GM12872 (cell line): ENCODE results near the gene ANKLE1.

ENCODE experiments used
- TF ChIP-seq, protein P1 (sequence below): IDR thresholded peaks from 3 replicates; pipeline ENCODE4 v1.5.1; 2011; ENCODE audit warnings: low read depth, mild to moderate bottlenecking, low read length, moderate library complexity; ENCODE audit not compliant: insufficient read depth

Gene ANKLE1

GRCh38 chr19:17244618-17245534 is 36.8 kb upstream of the ANKLE1 start:
- TF ChIP-seq, protein P1, sequence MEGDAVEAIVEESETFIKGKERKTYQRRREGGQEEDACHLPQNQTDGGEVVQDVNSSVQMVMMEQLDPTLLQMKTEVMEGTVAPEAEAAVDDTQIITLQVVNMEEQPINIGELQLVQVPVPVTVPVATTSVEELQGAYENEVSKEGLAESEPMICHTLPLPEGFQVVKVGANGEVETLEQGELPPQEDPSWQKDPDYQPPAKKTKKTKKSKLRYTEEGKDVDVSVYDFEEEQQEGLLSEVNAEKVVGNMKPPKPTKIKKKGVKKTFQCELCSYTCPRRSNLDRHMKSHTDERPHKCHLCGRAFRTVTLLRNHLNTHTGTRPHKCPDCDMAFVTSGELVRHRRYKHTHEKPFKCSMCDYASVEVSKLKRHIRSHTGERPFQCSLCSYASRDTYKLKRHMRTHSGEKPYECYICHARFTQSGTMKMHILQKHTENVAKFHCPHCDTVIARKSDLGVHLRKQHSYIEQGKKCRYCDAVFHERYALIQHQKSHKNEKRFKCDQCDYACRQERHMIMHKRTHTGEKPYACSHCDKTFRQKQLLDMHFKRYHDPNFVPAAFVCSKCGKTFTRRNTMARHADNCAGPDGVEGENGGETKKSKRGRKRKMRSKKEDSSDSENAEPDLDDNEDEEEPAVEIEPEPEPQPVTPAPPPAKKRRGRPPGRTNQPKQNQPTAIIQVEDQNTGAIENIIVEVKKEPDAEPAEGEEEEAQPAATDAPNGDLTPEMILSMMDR = no peak

DNA sequence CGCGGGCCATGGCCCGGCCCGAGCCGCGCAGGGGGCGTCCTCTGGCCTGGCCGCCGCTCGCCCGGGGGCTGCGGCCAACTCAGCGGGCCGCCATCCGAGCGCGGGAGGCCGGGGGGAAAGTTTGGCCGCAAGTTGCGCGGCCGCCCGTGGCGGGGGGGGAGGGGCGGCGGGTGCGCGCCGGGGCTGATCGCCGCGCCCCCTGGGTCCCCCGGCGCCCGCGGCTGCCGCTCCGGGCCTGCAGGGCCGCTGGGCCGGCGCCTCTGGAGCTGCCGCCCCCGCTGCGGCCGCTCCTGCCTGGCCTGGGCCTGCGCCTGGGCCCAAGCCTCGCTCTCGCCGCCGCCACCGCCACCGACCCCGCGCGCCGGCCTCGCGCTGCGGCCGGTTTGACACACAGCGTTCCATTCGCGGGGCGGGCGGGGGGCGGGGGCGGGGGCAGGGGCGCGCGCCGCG is 36.1 kb upstream of the ANKLE1 start, which contains the start of gene NR2F6:
NR2F6 (minus strand) TSS at position 385 of the 450 bp plus-strand sequence. CDS start 699 bp downstream, outside the sequence.
- TF ChIP-seq, protein P1 = no peak

DNA sequence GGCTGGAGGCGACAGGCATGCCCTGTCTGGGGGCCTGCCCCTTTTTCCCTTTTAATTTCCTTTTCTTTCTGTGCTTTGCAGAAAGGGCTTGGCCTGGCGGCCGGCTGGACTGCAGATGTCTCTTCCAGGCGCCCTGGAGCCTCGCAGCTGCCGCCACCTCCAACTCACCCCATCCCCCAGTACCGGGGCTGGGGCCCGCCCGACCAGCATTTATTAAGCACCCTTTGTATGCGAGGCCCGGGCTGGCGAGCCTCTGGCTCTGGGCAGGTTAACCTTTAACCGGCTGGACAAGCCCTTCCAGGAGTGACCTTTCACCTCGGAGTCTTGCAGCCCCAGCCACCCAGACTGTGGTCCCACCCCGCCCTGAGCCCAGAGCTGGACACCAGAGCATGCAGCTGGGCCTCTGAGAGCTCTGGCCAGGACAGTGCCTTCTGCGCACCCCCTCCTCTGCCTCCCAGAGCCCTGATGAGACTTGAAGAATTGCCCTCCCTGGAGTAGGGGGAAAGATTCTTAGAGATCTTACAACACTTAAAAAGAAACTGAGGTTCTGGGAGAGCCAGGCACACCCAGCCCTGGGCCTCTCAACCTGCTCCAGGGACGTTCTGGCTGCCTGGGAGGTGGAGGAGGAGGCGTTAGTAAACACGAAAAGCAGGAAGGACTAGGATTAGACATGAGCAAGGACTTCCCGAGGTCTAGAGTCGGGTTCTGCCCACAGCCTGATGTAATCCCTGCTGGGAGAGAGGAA is 34.8 kb upstream of the ANKLE1 start:
- TF ChIP-seq, protein P1 = no peak

DNA sequence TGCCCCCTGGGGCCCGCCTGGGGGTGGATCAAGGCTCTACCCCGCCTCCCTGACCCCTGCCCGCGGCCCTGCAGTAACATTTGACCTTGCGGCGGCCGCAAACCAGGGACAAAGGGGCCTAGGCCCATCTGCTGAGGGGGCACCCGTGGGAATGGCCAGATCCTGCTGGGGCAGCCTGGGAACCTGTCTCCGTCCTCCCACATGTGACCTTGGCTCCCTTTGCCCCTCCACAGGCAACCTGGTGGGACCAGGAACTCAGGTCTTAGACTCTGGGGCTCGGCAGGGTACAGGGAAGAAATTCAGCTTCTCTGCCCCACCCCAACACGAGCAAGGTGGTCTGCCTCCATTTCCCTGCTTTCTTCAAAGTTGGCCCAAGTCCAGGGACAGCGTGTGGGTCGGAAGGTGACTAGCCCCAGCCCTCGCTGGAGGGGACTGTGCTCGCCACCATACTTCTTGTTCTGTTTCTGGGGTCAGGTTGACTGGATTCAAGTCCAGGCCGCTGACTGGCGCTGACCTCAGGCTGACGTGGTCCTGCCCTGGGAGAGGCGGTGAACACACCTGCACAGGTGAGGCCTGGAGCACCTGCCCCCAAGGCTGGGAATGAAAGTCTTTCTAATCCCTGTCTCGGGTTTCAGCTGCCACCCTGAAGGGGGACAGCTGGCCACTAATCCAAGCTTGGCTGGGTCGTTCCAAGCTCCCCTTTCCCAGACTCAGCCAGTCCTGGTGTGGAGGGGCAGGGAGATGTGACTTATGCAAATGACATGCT is 33.5 kb upstream of the ANKLE1 start:
- TF ChIP-seq, protein P1 = no peak

DNA sequence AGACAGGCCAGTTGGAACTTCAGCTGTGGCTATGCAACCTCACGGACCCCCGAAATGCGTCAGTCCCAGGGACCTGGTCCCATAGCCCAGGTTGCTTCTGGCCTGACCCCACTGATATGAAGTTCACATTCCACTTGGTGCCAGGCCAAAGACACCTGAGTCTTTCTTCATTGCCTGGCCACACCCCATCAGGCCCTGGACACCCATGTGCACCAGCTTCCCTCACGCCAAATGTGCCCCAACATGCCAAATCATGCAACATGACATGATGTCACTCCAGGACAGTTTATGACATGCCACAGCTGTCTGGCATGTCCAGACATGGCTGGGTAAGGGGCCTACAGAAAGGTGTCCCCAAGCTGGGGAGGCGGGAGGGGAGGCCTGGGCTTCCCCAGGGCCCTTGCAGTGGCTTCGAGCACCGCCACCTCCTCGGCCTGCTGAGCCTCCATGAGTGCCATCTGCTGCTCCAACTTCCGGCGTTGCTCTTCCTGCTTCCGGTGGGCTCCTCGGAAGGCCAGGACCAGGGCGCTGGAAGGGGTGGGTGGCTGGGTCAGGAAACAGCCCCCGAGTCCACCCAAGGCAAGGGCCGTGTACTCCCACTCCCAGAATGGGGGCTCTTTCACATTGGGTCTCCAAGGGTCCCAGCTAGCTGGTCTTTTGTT is 31.7 kb upstream of the ANKLE1 start:
- TF ChIP-seq, protein P1 = no peak

- TF ChIP-seq, protein P1 = no peak
Observed at GRCh38 chr19:17254636-17255035, 27.1 kb upstream of the ANKLE1 start.
